ENCODE data around the gene FBXO24. TPM values are rescaled to one million over a fixed set of nuclear protein-coding genes. Genes with fewer than 3 reads are reported as not detected.

FBXO24 gene
- total RNA-seq, 1 donor from 2014 or later = 0.79 TPM

DNA sequence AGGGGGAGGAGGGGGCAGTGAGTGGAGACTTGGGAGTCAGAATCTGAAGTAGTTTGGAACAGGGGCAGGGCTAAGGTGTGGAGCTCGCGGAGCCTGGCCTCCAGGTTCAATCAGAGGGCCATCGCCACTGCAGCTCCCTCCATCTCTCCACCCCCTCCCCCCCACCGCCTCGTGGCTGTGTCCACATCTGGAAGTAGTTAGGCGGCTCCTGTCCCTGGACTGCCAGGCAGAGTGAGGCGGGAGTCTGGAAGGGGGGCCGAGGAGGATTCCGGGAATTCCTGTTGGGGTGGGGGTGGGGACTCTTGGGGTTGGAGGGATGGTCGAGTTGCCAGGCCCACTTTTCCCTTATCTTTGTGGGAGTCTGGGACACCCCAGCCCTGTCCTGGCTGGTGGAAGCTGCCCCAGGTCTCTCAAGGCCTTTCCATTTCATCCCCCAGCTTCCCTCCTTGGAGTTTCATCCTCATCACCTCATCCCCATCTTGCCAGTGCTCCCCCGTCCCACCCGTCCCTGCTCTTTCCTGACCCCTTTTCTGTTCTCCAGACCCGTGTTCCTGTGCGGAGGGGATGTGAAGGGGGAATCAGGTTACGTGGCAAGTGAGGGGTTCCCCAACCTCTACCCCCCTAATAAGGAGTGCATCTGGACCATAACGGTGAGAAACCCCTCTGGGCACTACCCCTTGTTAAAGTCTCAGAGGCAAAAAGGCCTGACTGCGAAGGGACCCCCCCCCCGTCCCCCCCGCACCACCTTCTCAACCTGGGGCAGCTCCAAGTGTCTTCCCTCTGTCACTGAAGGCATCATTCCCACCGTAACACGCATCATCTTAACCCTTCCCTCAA, 17.0 kb downstream of the FBXO24 start:
- TF ChIP-seq, protein P1, sequence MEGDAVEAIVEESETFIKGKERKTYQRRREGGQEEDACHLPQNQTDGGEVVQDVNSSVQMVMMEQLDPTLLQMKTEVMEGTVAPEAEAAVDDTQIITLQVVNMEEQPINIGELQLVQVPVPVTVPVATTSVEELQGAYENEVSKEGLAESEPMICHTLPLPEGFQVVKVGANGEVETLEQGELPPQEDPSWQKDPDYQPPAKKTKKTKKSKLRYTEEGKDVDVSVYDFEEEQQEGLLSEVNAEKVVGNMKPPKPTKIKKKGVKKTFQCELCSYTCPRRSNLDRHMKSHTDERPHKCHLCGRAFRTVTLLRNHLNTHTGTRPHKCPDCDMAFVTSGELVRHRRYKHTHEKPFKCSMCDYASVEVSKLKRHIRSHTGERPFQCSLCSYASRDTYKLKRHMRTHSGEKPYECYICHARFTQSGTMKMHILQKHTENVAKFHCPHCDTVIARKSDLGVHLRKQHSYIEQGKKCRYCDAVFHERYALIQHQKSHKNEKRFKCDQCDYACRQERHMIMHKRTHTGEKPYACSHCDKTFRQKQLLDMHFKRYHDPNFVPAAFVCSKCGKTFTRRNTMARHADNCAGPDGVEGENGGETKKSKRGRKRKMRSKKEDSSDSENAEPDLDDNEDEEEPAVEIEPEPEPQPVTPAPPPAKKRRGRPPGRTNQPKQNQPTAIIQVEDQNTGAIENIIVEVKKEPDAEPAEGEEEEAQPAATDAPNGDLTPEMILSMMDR (IDR thresholded peaks at IDR 0.05; ENCODE audit: insufficient read depth, low read length, poor library complexity, severe bottlenecking) = no peak
- peak overlapping the region; percentile 51 for H3K4me3 ChIP-seq (ENCODE audit: low read depth, low read length)
- H3K27me3 ChIP-seq (ENCODE audit: control insufficient read depth, insufficient read depth, low read length) = no peaks in the 10 kb centered on the region
- no peaks in the 10 kb centered on the region for H3K36me3 ChIP-seq (ENCODE audit: control insufficient read depth, insufficient read depth, low read length)
- no peak for DNase-seq (ENCODE audit: low read depth)

DNA sequence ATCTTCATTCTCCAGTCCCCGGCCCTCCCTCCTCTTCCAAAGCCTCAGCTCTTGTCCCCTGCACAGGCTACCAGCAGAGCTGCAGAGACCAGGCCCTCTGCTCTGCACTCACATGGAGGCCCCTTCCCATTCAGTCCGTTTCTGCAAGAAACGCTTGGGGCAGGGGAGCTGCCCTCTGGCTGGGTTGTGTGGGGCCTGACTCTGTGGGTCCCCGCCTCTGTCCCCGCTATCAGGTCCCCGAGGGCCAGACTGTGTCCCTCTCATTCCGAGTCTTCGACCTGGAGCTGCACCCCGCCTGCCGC, 17.5 kb downstream of the FBXO24 start:
- DNase-seq (ENCODE audit: low read depth) = no peak
- H3K4me3 ChIP-seq (ENCODE audit: low read depth, low read length) = peak overlapping the region; percentile 51
- TF ChIP-seq, protein P1 (IDR thresholded peaks at IDR 0.05; ENCODE audit: insufficient read depth, low read length, poor library complexity, severe bottlenecking) = no peak
- H3K27me3 ChIP-seq (ENCODE audit: control insufficient read depth, insufficient read depth, low read length) = no peaks in the 10 kb centered on the region
- no peaks in the 10 kb centered on the region for H3K36me3 ChIP-seq (ENCODE audit: control insufficient read depth, insufficient read depth, low read length)

DNA sequence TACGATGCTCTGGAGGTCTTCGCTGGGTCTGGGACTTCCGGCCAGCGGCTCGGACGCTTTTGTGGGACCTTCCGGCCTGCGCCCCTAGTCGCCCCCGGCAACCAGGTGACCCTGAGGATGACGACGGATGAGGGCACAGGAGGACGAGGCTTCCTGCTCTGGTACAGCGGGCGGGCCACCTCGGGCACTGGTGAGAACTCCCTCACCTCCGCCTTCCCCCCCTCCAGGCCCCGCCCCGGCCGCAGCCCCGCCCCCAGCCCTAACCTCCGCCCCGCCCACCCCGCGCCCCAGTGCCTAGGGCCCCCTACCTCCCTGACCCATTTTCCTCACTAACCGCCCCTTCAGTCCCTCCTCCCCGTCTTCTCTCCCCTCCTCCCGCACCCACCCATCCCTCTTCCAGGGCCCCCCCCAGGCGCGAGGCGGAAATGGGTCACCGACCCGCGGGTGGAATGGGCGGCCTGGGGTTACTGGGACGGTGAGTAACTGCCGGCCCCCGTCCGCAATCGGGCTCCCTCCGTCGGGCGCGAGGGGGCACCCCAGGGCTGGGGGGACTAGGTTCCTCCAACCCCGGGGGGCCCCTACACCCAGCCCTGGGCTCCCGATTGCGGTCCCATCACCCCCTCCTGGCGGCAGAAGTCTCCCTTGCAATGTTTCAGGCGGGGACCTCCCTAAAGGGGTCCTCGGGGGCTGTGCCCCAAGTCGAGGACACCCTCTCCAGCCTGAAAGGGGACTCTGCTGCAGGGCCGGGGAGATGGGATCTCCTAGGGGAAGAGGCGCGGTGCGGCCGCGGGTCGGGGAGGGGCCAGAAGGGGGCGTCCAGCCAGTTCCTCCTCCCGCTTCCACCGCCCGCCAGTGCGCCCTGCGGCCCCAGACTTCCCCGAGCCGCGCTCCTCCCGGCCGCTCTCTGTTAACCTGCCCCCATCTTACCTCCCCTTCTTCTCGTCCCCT, 18.2 kb downstream of the FBXO24 start:
- Histone ChIP-seq H3K27me3 (ENCODE audit: control insufficient read depth, insufficient read depth, low read length) (no peaks in the 10 kb centered on the region), H3K4me3 (ENCODE audit: low read depth, low read length) (peak overlapping the region; percentile 51), H3K36me3 (ENCODE audit: control insufficient read depth, insufficient read depth, low read length) (no peaks in the 10 kb centered on the region)
- TF ChIP-seq, protein P1 (IDR thresholded peaks at IDR 0.05; ENCODE audit: insufficient read depth, low read length, poor library complexity, severe bottlenecking) = peak; percentile 54
- DNase-seq (ENCODE audit: low read depth) = no peak

DNA sequence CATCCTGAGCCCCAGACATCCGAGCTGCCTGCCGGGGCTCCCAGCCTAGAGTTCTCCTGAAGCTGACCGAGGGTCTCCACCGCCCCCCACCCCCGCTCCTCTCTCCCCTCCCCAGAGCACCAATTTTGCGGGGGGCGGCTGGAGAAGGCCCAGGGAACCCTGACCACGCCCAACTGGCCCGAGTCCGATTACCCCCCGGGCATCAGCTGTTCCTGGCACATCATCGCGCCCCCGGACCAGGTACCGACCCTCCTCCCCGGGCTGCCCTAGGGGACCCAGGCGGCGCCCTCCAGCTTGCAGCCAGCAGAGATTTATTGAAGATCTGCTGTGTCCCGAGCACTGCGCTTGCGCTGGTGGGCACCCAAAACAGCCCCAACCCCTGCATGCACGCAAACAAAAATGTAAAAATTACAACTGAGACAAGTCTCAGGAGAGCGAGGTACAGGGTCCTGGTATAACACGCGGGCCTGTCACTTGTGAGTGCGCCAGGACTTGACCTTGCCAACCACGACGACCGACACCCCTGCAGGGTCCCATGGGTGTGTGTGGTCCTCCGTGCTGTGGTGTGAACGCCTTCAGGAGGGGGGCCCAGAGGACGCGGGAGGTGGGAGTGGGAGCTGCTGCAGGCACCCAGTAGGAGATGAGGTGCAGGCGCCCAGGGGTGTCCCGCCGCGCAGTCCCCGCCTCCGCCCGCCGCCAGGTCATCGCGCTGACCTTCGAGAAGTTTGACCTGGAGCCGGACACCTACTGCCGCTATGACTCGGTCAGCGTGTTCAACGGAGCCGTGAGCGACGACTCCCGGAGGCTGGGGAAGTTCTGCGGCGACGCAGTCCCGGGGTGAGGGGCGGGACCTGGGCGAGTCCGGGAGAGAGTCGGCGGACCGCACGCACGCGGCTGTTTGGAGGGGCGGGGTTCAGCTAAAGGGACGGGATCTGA, 19.1 kb downstream of the FBXO24 start:
- Histone ChIP-seq H3K27me3 (ENCODE audit: control insufficient read depth, insufficient read depth, low read length) (no peaks in the 10 kb centered on the region), H3K36me3 (ENCODE audit: control insufficient read depth, insufficient read depth, low read length) (no peaks in the 10 kb centered on the region), H3K4me3 (ENCODE audit: low read depth, low read length) (peak overlapping the region; percentile 51)
- TF ChIP-seq, protein P1 (IDR thresholded peaks at IDR 0.05; ENCODE audit: insufficient read depth, low read length, poor library complexity, severe bottlenecking) = no peak
- no peak for DNase-seq (ENCODE audit: low read depth)

DNA sequence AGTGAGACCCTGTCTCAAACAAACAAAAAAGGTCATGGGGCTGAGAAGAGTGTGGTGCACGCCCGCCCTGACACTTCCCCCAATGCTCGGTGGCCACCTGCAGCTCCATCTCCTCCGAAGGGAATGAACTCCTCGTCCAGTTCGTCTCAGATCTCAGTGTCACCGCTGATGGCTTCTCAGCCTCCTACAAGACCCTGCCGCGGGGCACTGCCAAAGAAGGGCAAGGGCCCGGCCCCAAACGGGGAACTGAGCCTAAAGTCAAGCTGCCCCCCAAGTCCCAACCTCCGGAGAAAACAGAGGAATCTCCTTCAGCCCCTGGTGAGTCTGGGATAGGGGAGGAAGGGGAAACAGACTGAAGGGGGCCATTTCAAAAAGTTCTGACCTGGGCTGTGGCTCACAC, 20.2 kb downstream of the FBXO24 start:
- TF ChIP-seq, protein P1 (IDR thresholded peaks at IDR 0.05; ENCODE audit: insufficient read depth, low read length, poor library complexity, severe bottlenecking) = no peak
- Histone ChIP-seq H3K4me3 (ENCODE audit: low read depth, low read length) (no peak overlapping the region), H3K27me3 (ENCODE audit: control insufficient read depth, insufficient read depth, low read length) (no peaks in the 10 kb centered on the region), H3K36me3 (ENCODE audit: control insufficient read depth, insufficient read depth, low read length) (no peaks in the 10 kb centered on the region)
- no peak for DNase-seq (ENCODE audit: low read depth)
